ENCODE results near the gene PRDM16. TPM values are rescaled to one million over a fixed set of nuclear protein-coding genes. Genes with fewer than 3 reads are reported as not detected.

The PRDM16 gene
- total and polyA plus RNA-seq, 2 of the 13 experiments (the other 11 are each of a cell fraction or from before 2014, with no cell fraction given): 0.15 to 0.81 TPM

GRCh38 chr1:3066250-3066711 lies 2.7 kb upstream of the PRDM16 start (continued):
- TF ChIP-seq SKIL (CRISPR knock-in tag; IDR thresholded peaks at IDR 0.05; ENCODE audit: borderline replicate concordance): 0 out of 2 replicates have a peak, but pooled peaks have one; percentile 18
- peak; percentile 25 for TF ChIP-seq HNRNPLL (IDR thresholded peaks at IDR 0.05; ENCODE audit: low read depth, low read length, poor library complexity, severe bottlenecking)
- TF ChIP-seq SMAD9 (CRISPR knock-in tag; IDR thresholded peaks at IDR 0.05): no peak
- 0 out of 2 replicates have a peak, but pooled peaks have one; percentile 39 for TF ChIP-seq THAP11 (CRISPR knock-in tag; IDR thresholded peaks at IDR 0.05)
- TF ChIP-seq MED1 (CRISPR knock-in tag; IDR thresholded peaks at IDR 0.05): 0 out of 2 replicates have a peak, but pooled peaks have one; percentile 63
- TF ChIP-seq ELF1 (CRISPR knock-in tag; IDR thresholded peaks at IDR 0.05): peak; percentile 49; the same call in 1 of the 2 replicates
- TF ChIP-seq ZNF558 (CRISPR knock-in tag; IDR thresholded peaks at IDR 0.05; ENCODE audit: borderline replicate concordance): no peak
- TF ChIP-seq ZHX1 (CRISPR knock-in tag; IDR thresholded peaks at IDR 0.05; ENCODE audit: low read depth): no peak
- TF ChIP-seq GTF3A (CRISPR knock-in tag; conservative IDR thresholded peaks at IDR 0.05): no peak
- TF ChIP-seq ZNF317 (CRISPR knock-in tag; IDR thresholded peaks at IDR 0.05): no peak
- TF ChIP-seq ZNF546 (CRISPR knock-in tag; conservative IDR thresholded peaks at IDR 0.05): 0 out of 2 replicates have a peak, but pooled peaks have one; percentile 33
- peak; percentile 11; the same call in 1 of the 2 replicates for TF ChIP-seq HNF4A (CRISPR knock-in tag; IDR thresholded peaks at IDR 0.05)
- TF ChIP-seq SSRP1 (CRISPR knock-in tag; IDR thresholded peaks at IDR 0.05): no peak
- no peak for TF ChIP-seq THAP7 (CRISPR knock-in tag; IDR thresholded peaks at IDR 0.05)
- no peak for TF ChIP-seq CBX5 (CRISPR knock-in tag; IDR thresholded peaks at IDR 0.05; ENCODE audit: borderline replicate concordance)
- no peak for TF ChIP-seq PHB2 (IDR thresholded peaks at IDR 0.05; ENCODE audit: partially characterized antibody)
- peak; percentile 24; the same call in 1 of the 2 replicates for TF ChIP-seq ZNF792 (CRISPR knock-in tag; IDR thresholded peaks at IDR 0.05)
- 0 out of 2 replicates have a peak, but pooled peaks have one; percentile 22 for TF ChIP-seq ZNF724P (CRISPR knock-in tag; IDR thresholded peaks at IDR 0.05; ENCODE audit: borderline replicate concordance)
- TF ChIP-seq YY1 (IDR thresholded peaks at IDR 0.05; ENCODE audit: insufficient read depth, insufficient replicate concordance, low read depth, low read length): peak; percentile 44
- no peak for TF ChIP-seq SOX13 (IDR thresholded peaks at IDR 0.05)
- 0 out of 4 replicates have a peak, but pooled peaks of 1 of the 2 experiments have one; percentile 19 for TF ChIP-seq SOX13 (CRISPR knock-in tag; conservative IDR thresholded peaks at IDR 0.05 in 1 of 2, IDR thresholded peaks at IDR 0.05 in 1 of 2)
- no peak for TF ChIP-seq TRIM24 (CRISPR knock-in tag; IDR thresholded peaks at IDR 0.05)
- TF ChIP-seq ZFAT (CRISPR knock-in tag; conservative IDR thresholded peaks at IDR 0.05): no peak
- TF ChIP-seq POGK (CRISPR knock-in tag; conservative IDR thresholded peaks at IDR 0.05): 0 out of 2 replicates have a peak, but pooled peaks have one; percentile 31
